Heart right ventricle (tissue), 16 donors: ENCODE measurements around the gene GIT2. TPM values are rescaled to one million over a fixed set of nuclear protein-coding genes. Genes with fewer than 3 reads are reported as not detected.
"Not testable (repeated sequence)": the region's sequence is repeated elsewhere in the genome, so short reads cannot be mapped to it uniquely, and the experiment has no call there.

ENCODE experiments used
- ATAC-seq, 8 donors: fragments of 200-7000 bp; cut with Tn5 transposase; one replicate each; pipeline ENCODE4 v1.9.1; 2020; ENCODE audit warnings: mild to moderate bottlenecking in 8 of 8, moderate library complexity in 8 of 8, moderate number of reproducible peaks in 1 of 8
- DNase-seq, 2 donors: peaks; one replicate each; pipeline ENCODE4 v3.0.0-alpha.2; 2020
- H3K27ac ChIP-seq, 10 donors: fragments of 200-600 bp; sonication (generic) in 2 of 10; one replicate each; pipeline versions ENCODE4 v1.5.0 to v1.8.0; 2020 to 2022; ENCODE audit warnings: mild to moderate bottlenecking in 3 of 10
- H3K27me3 ChIP-seq, 7 donors: fragments of 200-600 bp; one replicate each; pipeline ENCODE4 v1.8.0; 2021 to 2022; ENCODE audit warnings: mild to moderate bottlenecking in 2 of 7
- H3K36me3 ChIP-seq, 9 donors: fragments of 200-600 bp; sonication (generic) in 1 of 9; one replicate each; pipeline versions ENCODE4 v1.5.0 to v1.8.0; 2020 to 2022; ENCODE audit warnings: mild to moderate bottlenecking in 2 of 9
- H3K4me1 ChIP-seq, 9 donors: fragments of 200-600 bp; sonication (generic) in 1 of 9; one replicate each; pipeline versions ENCODE4 v1.5.0 to v1.8.0; 2020 to 2022; ENCODE audit warnings: mild to moderate bottlenecking in 4 of 9
- H3K4me3 ChIP-seq, 10 donors: fragments of 200-600 bp; sonication (generic) in 2 of 10; one replicate each; pipeline versions ENCODE4 v1.5.0 to v1.8.0; 2020 to 2022; ENCODE audit warnings: mild to moderate bottlenecking in 7 of 10, moderate library complexity in 2 of 10
- H3K9me3 ChIP-seq, 11 donors: fragments of 200-600 bp in 10 of 11; sonication (generic) in 2 of 11; one replicate each; pipeline versions ENCODE4 v1.5.0 to v1.8.0; 2013 to 2022; ENCODE audit warnings: mild to moderate bottlenecking in 2 of 11, control low read depth in 1 of 11, moderate library complexity in 1 of 11
- WGBS, 2 donors: extraction: QIAGEN DNeasy Blood & Tissue Kit; methylation state at CpG; one replicate each; pipeline ENCODE4 v1.1.7; 2013; ENCODE audit warnings: inconsistent platforms in 1 of 2; 5-methylcytosine and 5-hydroxymethylcytosine counted together
- intact Hi-C, 10 donors: fragments of 100-400 bp; cut with DNase I; formaldehyde crosslinking; loops; one replicate each; pipeline versions ENCODE4 v1.11.1 to v1.14.2; 2022
- polyA plus RNA-seq, 2 donors: library from polyadenylated mRNA; stranded (reverse); fragments of 200-250 nt; gene quantifications; one replicate each; pipeline ENCODE4 v1.2.3, GENCODE V29; 2013
- total RNA-seq, 10 donors: library from RNA; stranded (reverse); fragmentation: NEBNext Ultra II Directional in 3 of 10; extraction: Animal tissue kit (Norgen Biotek cat#: 25700) in 3 of 10; gene quantifications; one replicate each; pipeline versions ENCODE4 v1.2.1 to v1.2.4, GENCODE V29; 2021 to 2023
- TF ChIP-seq, protein P1 (sequence below), 9 donors: fragments of 200-600 bp; sonication (generic) in 2 of 9; IDR thresholded peaks; one replicate each; pipeline versions ENCODE4 v1.5.0 to v1.8.0; 2021 to 2022; ENCODE audit warnings: antibody characterized with exemption in 9 of 9, mild to moderate bottlenecking in 5 of 9, moderate library complexity in 1 of 9
- donor health status: Arrhythmogenic right ventricular cardiomyopathy.
- donor health status: ischemic (EF 13 %, LVEDD 7.1; RV severe dilation, severe dysfunction).
- donor health status: healthy with polysubstance abuse.
- donor health status: DM: no; HTN: yes; CAD: no.
- donor health status: DM: no; HTN: no; CAD: no.
- donor health status: ischemic (EF 25% LVEDD 6.9; RV normal size, moderate dysfunction).
- donor health status: ischemic (EF 25% LVEDD 5.7; RV mildly dilated, moderate dysfunction).
- donor health status: healthy.
- donor health status: DM: yes; HTN: yes; CAD: no.
- donor health status: Ischemic cardiomyopathy.
- donor health status: ischemic (EF 35%, LVEDD 5.7; RV mildly dilated, moderate dysfunction).
- donor health status: nonischemic (EF 11% LVEDD 7.7; RV severe dilation, severe dysfunction).
- donor health status: DM: yes; HTN: yes; CAD: no.
- donor health status: PGD.
- donor health status: ischemic (EF 29% LVEDD 5.4; RV normal size, mild dysfunction).
- donor health status: nonischemic (EF 23%, LVEDD 6.1; RV moderate dilation, normal function).

The GIT2 gene
- total and polyA plus RNA-seq, 12 donors = 17.8 to 44.9 (median 38.9) TPM

DNA sequence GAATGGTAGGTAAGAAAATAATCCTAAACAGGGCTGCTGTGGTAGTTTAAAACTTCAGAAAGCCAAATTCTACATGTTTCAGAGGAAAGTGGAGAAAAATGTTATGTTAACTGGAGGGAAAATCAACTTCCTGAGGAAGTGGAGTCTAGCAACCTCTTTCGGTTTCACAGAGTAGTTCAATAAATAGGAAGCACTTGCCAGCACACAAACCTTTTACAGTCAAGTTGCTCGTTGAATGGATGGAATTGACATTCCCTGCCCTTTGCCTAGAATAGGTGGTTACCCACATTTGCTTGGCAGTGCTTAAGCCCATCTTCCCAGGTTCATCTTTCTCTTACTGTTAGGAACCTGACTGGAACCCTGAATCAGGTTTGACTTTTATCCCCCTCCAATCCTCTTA, 19.0 kb upstream of the GIT2 start:
- ATAC-seq (peak in 2 of 8 donors; percentile 29 to 30), DNase-seq (no peak)
- H3K4me3 ChIP-seq = no peak overlapping the region
- no peaks in the 10 kb centered on the region for H3K9me3 ChIP-seq
- TF ChIP-seq, protein P1, sequence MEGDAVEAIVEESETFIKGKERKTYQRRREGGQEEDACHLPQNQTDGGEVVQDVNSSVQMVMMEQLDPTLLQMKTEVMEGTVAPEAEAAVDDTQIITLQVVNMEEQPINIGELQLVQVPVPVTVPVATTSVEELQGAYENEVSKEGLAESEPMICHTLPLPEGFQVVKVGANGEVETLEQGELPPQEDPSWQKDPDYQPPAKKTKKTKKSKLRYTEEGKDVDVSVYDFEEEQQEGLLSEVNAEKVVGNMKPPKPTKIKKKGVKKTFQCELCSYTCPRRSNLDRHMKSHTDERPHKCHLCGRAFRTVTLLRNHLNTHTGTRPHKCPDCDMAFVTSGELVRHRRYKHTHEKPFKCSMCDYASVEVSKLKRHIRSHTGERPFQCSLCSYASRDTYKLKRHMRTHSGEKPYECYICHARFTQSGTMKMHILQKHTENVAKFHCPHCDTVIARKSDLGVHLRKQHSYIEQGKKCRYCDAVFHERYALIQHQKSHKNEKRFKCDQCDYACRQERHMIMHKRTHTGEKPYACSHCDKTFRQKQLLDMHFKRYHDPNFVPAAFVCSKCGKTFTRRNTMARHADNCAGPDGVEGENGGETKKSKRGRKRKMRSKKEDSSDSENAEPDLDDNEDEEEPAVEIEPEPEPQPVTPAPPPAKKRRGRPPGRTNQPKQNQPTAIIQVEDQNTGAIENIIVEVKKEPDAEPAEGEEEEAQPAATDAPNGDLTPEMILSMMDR (IDR thresholded peaks at IDR 0.05) = peak in 3 of 9 donors; percentile 16 to 31 (median 17)
- H3K4me1 ChIP-seq = peaks cover 0 to 40% (median 0%) of the 10 kb centered on the region in 9 donors
- intact Hi-C loops = no loop called here
- peaks cover 0 to 84% (median 39%) of the 10 kb centered on the region in 9 donors for H3K36me3 ChIP-seq
- 56 to 65% methylated on average over 2 of the region's 2 CpGs for WGBS, 2 donors
- H3K27ac ChIP-seq = peak overlapping the region in 4 of 10 donors; percentile 19 to 71 (median 38)
- H3K27me3 ChIP-seq = no peaks in the 10 kb centered on the region

DNA sequence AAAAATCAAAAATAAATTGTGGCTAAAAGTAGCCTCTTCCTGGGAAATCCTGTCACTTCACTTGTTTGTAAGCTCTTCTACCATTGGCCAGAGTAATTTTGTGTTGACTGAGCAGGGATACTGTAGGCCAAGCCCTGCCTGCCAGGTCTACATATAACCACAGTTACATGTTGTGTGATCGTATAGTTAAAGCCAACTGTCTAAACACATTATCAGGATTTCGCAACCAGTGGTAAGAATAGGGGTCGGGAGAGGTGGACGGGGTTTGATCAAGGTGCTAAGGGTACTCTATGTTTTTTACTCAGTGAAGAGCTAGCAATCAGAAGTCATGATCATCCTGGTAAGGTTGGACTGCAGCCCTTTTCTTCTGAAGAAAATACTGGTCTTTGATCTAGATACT, 16.5 kb upstream of the GIT2 start:
- peak overlapping the region in 1 of 10 donors; percentile 68 for H3K27ac ChIP-seq
- WGBS, 2 donors = 86 to 94% methylated on average over 4 of the region's 4 CpGs

DNA sequence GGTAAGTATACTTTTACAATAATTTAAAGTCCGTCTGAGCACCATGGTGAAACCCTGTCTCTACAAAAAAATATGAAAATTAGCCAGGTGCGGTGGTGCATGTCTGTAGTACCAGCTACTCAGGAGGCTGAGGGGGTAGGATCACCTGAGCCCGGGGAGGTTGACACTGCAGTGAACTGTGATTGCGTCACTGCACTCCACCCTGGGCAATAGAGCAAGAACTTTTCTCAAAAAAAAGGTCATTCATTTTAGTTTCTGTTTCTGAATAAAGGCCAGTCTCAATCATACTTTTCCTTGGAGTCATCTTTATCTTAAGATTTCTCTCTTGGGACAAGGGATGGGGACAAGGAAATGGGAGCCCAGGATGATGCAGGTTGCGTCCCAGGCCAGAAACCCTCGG, 16.0 kb upstream of the GIT2 start:
- Histone ChIP-seq H3K4me3 (no peak overlapping the region), H3K36me3 (peaks cover 0 to 54% (median 24%) of the 10 kb centered on the region in 9 donors), H3K9me3 (peaks cover 0 to 7% (median 0%) of the 10 kb centered on the region in 11 donors), H3K4me1 (peaks cover 0 to 40% (median 0%) of the 10 kb centered on the region in 9 donors), H3K27ac (peak overlapping the region in 1 of 10 donors; percentile 68), H3K27me3 (no peaks in the 10 kb centered on the region)
- TF ChIP-seq, protein P1 (IDR thresholded peaks at IDR 0.05) = no peak
- DNase-seq = no peak
- WGBS, 2 donors = 88 to 97% methylated on average over 6 of the region's 6 CpGs
- ATAC-seq = no peak
- intact Hi-C loops = no loop called here

More for the DNA sequence above, 16.5 kb upstream of the GIT2 start:
- no peak for DNase-seq
- peaks cover 0 to 59% (median 24%) of the 10 kb centered on the region in 9 donors for H3K36me3 ChIP-seq
- TF ChIP-seq, protein P1 (IDR thresholded peaks at IDR 0.05) = no peak
- no peak overlapping the region for H3K4me3 ChIP-seq
- intact Hi-C loops = no loop called here
- H3K9me3 ChIP-seq = peaks cover 0 to 2% (median 0%) of the 10 kb centered on the region in 11 donors
- H3K4me1 ChIP-seq = peaks cover 0 to 40% (median 0%) of the 10 kb centered on the region in 9 donors
- H3K27me3 ChIP-seq = no peaks in the 10 kb centered on the region
- ATAC-seq = no peak

DNA sequence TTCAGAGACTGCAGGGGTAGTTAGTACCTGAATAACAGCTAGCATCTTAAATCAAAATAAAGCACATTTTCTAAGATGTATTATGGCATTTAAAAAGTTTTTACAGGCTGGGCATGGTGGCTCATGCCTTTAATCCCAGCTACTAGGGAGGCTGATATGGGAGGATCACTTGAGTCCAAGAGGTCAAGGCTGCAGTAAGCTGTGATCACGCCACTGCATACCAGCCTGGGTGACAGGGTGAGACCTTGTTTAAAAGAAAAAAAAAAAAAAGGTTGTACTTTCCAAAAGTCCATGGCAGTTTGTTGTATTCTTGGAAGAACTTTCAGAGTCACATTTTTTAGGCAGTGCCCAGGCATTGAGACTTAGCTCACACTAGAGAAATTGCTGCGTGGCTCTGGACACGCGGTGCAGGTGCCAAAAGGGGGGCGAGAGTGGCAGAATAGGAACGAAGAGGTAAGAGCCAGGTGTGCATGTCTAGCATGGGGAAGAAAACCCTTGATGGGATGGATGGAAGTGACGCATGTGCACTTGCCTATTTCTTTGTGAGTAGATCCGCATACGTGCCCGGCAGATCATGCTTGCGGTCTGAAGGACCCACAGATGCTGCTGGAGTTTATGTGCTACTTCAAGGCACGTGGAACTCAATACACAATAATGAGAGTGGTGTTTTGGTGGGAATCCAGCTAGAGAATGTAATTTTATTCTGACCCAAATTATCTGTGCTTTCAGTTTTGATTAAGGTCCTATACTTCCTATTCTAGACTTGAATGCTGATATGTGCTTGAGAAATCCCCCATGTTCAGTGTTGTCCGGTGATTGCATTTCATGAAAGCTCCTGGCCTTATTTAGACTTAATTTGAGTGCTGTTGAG, 14.9 kb upstream of the GIT2 start:
- H3K4me3 ChIP-seq = no peak overlapping the region
- ATAC-seq (no peak), DNase-seq (no peak)
- H3K27me3 ChIP-seq = no peaks in the 10 kb centered on the region
- peaks cover 0 to 52% (median 15%) of the 10 kb centered on the region in 9 donors for H3K36me3 ChIP-seq
- peaks cover 0 to 16% (median 0%) of the 10 kb centered on the region in 11 donors for H3K9me3 ChIP-seq
- H3K27ac ChIP-seq = peak overlapping the region in 1 of 10 donors; percentile 68
- peaks cover 0 to 40% (median 0%) of the 10 kb centered on the region in 9 donors for H3K4me1 ChIP-seq
- WGBS, 2 donors = 96% methylated on average over 13 of the region's 13 CpGs
- TF ChIP-seq, protein P1 (IDR thresholded peaks at IDR 0.05) = no peak
- intact Hi-C loops = no loop called here

DNA sequence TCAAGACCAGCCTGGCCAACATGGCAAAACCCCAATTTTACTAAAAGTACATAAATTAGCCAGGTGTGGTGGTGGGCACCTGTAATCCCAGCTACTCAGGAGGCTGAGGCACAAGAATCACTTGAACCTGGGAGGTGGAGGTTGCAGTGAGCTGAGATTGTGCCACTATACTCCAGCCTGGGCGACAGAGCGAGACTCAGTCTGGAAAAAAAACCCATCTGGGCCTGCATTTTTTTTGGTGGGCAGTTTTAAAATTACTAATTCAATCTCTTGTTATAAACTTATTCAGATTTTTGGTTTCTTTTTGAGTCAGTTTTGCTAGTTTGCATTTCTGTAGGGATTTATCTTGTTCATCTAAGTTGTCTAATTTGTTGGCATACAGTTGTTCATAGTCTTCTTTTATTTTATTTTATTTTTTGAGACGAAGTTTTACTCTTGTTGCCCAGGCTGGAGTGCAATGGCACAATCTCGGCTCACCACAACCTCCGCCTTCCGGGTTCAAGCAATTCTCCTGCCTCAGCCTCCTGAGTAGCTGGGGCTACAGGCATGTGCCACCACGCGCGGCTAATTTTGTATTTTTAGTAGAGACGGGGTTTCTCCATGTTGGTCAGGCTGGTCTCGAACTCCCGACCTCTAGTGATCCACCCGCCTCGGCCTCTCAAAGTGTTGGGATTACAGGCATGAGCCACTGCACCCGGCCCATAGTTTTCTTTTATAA, 12.7 kb upstream of the GIT2 start:
- 96% methylated on average over 15 of the region's 15 CpGs for WGBS, 2 donors
- peaks cover 0 to 30% (median 13%) of the 10 kb centered on the region in 9 donors for H3K36me3 ChIP-seq
- H3K4me1 ChIP-seq = peaks cover 0 to 27% (median 0%) of the 10 kb centered on the region in 9 donors
- H3K27me3 ChIP-seq, H3K4me3 ChIP-seq, intact Hi-C loops, H3K27ac ChIP-seq, DNase-seq, ATAC-seq: not testable (repeated sequence)
- H3K9me3 ChIP-seq = peaks cover 0 to 18% (median 0%) of the 10 kb centered on the region in 11 donors
